ENCODE results near the gene AHI1. TPM values are rescaled to one million over a fixed set of nuclear protein-coding genes. Genes with fewer than 3 reads are reported as not detected.

Gene AHI1
- total RNA-seq, 1 experiment from 2014 or later: 5.8 TPM

GRCh38 chr6:135243871-135244796, 253.4 kb downstream of the AHI1 start:
- no peak for DNase-seq (ENCODE audit: low read depth, low spot score)
- in situ Hi-C loops (cut with HindIII; ENCODE audit: low pct_unique_long_range_greater_than_20kb, low sequenced_read_pairs): no loop called here

GRCh38 chr6:135240711-135241110, 256.8 kb downstream of the AHI1 start:
- no peak for DNase-seq (ENCODE audit: low read depth, low spot score)
- in situ Hi-C loops (cut with HindIII; ENCODE audit: low pct_unique_long_range_greater_than_20kb, low sequenced_read_pairs): no loop called here

- DNase-seq (ENCODE audit: low read depth, low spot score): no peak
- in situ Hi-C loops (cut with HindIII; ENCODE audit: low pct_unique_long_range_greater_than_20kb, low sequenced_read_pairs): no loop called here
These were observed 260.8 kb downstream of the AHI1 start for GRCh38 chr6:135236732-135237131.

GRCh38 chr6:135236319-135236718, 261.2 kb downstream of the AHI1 start:
- in situ Hi-C loops (cut with HindIII; ENCODE audit: low pct_unique_long_range_greater_than_20kb, low sequenced_read_pairs): no loop called here
- no peak for DNase-seq (ENCODE audit: low read depth, low spot score)

GRCh38 chr6:135235716-135236115, 261.8 kb downstream of the AHI1 start:
- DNase-seq (ENCODE audit: low read depth, low spot score): no peak
- in situ Hi-C loops (cut with HindIII; ENCODE audit: low pct_unique_long_range_greater_than_20kb, low sequenced_read_pairs): no loop called here

- in situ Hi-C loops (cut with HindIII; ENCODE audit: low pct_unique_long_range_greater_than_20kb, low sequenced_read_pairs): no loop called here
- DNase-seq (ENCODE audit: low read depth, low spot score): no peak
These were observed 263.1 kb downstream of the AHI1 start for GRCh38 chr6:135234492-135234780.

GRCh38 chr6:135233686-135234491, 263.7 kb downstream of the AHI1 start:
- in situ Hi-C loops (cut with HindIII; ENCODE audit: low pct_unique_long_range_greater_than_20kb, low sequenced_read_pairs): no loop called here
- DNase-seq (ENCODE audit: low read depth, low spot score): no peak

Small RNA genes lying within 50 kb of the gene (small RNA-seq; reads per million reads assigned to genes)
- gene MIR548A2 (0 reads per million in 2 experiments), gene RF00019 (0 reads per million in 2 experiments)

All from SK-MEL-5 (cell line).